NCI-H187 (cell line): ENCODE measurements around the gene IRX4.
"Not testable (repeated sequence)": the region's sequence is repeated elsewhere in the genome, so short reads cannot be mapped to it uniquely, and the experiment has no call there.

Experiments used
- DNase-seq, 2 experiments: peaks; one replicate each; lab custom pipeline; 2025; lab: John Stamatoyannopoulos, UW

Gene IRX4

GRCh38 chr5:1877103-1878049, 5.3 kb downstream of the IRX4 start:
- DNase-seq, result no peak

DNA sequence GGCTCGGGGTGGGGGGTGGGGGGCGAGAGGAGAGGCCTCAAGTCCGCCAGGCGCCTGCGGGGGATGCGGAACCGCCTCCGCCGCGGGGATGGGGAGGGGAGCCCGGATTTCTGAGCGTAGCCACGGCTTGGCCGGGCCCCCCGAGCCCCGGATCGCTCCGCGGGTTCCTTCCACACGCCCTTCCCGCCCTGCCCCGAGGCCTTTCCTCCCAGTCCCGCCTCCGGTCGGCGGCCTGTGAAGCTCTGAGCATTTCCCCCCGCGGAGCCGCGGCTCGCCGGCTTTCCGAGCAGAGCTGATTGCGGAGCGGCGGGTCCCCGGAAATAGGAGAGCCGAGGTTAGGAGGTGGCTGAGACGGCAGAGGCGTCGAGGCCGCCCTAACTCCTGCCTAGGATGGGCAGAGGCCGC, 6.1 kb downstream of the IRX4 start:
- no peak for DNase-seq

DNA sequence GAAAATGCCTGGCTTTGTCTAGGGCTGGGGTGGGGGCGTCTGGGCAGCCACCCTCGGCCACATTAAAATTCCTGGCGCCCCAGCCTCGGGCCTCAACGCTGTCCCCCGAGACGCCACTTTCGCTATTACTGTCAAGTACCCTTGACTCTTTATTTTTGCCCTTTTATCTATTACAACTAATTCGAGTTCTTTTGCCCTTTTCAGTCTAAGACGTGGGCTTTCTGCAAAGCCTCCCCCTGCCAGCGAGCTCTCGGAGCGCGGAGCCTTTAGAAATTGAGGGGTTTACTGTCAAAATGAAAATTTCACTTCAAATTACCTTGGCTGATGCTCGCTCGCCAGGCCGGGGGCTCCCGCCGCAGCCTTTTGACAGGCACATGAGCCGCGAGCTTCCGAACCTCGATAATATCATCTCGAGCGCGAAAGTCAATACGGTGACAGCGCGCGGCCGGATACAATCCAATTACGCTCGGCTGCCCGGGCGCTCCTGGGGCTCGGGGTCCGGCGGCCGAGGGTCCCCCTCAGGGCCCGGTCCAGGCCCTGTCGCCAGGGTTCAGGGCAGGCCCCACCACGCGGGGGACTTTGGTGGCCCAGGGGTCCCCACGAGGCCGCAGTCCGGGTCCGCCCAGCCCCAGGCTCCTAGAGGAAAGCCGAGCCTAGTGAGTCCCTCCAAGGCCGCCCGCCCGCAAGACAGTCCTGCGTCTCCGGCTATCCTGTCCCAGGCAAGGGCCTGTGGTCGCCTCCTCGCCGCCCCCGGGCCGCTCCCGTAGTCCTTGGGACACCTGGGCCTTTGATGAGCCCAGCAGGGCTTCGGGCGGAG, 6.7 kb downstream of the IRX4 start:
- no peak for DNase-seq

GRCh38 chr5:1875281-1875842, 7.4 kb downstream of the IRX4 start:
- DNase-seq, result no peak

GRCh38 chr5:1874771-1875220, 7.9 kb downstream of the IRX4 start:
- DNase-seq, result peak; percentile 68

- DNase-seq, result peak; percentile 68 to 69
These were observed 8.4 kb downstream of the IRX4 start for GRCh38 chr5:1874348-1874747.

DNA sequence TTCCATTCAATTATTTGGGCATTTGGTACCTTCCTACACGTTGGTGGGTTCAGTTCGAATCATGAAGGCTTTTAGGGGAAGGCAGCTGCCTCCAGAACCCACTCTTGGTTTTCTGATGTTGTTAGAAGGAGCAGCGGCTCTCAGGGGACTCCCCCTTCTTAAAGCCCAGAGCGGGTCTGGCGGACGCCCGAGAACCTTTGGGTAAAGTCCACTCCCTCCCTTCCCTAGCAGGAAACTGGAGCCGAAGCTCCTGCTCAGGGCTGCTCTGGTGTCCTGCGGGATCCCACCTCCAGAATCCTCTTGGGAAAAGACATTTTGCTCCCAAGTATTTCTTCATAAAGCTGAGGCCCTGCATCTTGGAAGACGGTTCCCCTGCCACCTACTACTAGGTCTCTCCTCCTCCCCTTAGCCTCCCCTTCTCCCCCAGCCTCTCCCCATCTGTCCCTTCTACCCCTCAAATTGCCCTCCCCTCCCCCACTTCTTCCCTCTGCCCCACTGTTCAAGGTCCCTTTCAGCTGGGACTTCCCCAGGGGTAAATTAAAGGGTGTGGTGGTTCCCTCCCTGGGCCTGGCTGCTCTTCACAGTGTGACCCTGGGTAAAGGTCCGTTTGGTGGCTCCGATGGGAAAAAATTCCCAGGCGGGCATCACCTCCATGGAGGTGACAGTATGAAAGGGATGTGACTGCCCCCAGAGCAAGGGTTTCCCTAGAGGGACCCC, 9.3 kb downstream of the IRX4 start:
- DNase-seq, result no peak

GRCh38 chr5:1871441-1871840, 11.3 kb downstream of the IRX4 start:
- no peak for DNase-seq

DNA sequence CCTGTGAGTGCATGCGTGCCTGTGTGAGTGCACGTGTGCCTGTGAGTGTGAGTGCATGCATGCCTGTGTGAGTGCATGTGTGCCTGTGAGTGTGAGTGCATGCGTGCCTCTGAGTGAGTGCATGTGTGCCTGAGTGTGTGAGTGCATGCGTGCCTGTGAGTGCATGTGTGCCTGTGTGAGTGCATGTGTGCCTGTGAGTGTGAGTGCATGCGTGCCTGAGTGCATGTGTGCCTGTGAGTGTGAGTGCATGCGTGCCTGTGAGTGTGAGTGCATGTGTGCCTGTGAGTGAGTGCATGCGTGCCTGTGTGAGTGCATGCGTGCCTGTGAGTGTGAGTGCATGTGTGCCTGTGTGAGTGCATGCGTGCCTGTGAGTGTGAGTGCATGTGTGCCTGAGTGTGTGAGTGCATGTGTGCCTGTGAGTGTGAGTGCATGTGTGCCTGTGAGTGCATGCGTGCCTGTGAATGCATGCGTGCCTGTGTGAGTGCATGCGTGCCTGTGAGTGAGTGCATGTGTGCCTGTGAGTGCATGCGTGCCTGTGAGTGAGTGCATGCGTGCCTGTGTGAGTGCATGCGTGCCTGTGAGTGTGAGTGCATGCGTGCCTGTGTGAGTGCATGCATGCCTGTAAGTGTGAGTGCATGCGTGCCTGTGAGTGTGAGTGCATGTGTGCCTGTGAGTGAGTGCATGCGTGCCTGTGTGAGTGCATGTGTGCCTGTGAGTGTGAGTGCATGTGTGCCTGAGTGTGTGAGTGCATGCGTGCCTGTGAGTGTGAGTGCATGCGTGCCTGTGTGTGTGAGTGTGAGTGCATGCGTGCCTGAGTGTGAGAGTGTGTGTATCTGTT, 12.1 kb downstream of the IRX4 start:
- DNase-seq, result not testable (repeated sequence)

DNA sequence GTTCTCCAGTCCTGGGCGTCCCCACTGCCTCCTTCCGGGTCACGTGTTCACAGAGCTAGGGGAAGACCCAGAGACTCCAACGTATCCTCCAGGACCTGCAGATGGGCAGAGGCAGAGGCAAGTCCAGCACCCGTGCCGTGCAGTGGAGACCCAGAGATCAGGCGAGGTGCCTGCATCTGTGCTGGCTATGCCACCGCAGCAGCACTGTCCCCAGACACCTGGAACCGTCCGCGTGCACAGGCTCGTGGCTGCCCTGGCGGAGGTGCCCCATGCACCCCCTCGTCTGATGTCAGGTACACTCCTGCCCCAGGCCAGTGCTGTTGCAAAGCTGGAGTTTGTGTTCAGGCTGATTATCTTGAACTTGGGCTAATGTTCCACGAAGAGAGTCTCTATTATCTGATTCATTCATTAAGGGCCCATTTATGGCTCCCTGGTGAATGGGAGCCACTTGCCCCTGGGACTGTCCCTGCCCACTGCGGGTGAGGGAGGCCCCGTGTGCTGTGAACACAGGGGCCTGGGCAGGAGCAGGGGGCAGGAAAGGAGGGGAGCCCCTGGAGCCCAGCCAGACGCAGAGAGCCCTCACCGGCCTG, 13.7 kb downstream of the IRX4 start:
- no peak for DNase-seq

GRCh38 chr5:1867815-1868143, 14.9 kb downstream of the IRX4 start:
- no peak for DNase-seq

GRCh38 chr5:1867114-1867814, 15.5 kb downstream of the IRX4 start:
- peak in 1 of 2 experiments; percentile 51 for DNase-seq

DNA sequence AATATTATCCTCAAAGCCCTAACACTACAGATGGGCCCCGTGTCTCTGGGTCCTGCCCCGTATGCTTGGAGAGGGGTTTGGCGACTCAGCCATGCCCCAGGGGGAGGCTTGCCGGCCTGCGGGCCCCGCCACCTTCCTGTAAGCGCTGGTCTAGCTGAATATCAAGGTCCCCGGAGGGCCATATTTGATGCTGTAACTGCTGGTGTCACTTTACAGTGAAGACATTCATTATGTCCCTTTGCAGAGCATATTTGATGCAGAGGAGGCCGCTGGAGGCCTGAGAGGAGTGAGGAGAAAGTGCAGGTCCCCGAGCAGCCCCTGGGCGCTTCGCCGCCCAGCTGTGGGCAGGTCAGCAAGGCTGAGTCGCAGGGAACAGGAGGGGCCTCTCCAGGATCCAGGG, 16.8 kb downstream of the IRX4 start:
- DNase-seq, result no peak

DNA sequence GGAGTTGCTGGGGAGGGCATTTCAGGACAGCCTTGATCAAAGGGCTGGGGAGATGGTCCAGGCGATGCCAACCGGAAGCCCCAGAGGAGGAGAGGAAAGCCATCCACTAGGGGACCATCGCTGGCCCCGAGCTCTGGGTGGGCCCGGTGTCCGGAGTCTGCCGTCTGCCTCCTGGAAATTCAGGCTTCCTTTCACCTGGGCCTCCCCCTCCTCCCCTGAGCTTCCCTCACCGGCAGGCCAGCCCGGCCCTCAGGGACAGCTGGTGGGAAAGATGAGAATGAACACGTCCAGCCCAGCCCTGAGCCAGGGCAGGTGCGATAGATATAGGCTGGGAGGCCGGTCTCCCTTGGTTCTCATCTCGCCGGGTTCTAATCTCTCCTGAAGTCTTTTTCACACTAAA, 17.2 kb downstream of the IRX4 start:
- DNase-seq, result no peak

DNA sequence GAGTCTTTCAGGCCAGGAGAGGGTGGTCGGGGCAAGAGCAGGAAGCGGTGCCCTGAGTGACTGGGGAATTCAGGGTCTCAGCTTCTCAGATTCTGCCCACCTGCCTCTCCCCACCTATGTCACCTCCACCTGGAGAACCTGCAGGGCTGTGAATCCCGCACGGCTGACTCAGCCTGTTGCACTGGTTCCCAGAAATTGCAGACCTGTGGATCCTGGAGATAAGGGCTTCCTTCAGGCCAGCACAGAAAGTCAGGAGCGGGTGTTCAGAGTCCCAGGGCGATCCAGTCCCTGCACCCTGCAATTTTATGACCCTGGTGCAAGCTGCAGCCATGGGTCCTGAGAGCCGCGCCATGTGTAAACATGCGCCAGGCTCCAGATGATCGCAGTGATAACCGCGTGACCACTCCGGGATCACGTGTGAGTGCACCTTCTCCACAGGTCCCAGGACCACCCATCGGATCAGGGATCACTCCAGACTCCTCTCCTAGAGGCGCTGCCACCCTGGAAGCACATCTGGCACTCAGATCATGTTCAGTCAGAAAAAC, 17.8 kb downstream of the IRX4 start:
- DNase-seq, result no peak

DNA sequence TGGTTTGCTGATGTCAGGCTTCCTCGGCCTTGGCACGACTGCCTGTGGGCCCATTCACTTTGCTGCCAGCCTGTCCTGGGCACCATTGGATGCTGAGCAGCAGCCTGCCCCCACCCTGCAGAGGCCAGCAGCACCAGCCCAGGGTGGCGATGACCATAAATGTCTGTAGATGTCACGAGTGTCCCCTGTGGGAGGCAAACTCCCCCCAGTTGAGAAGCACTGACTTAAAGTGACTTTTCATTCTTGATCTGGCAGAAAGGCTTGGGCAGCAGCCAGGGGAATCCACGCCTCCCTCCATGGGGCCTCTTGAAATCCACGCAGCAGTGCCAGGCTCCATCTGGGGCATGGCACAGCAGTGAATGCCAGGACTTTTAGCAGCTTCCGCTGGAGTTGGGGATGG, 21.8 kb downstream of the IRX4 start:
- DNase-seq, result no peak

- DNase-seq, result no peak
These were observed 22.6 kb downstream of the IRX4 start for GRCh38 chr5:1860021-1860610.

GRCh38 chr5:1859099-1859498, 23.6 kb downstream of the IRX4 start:
- DNase-seq, result no peak

DNA sequence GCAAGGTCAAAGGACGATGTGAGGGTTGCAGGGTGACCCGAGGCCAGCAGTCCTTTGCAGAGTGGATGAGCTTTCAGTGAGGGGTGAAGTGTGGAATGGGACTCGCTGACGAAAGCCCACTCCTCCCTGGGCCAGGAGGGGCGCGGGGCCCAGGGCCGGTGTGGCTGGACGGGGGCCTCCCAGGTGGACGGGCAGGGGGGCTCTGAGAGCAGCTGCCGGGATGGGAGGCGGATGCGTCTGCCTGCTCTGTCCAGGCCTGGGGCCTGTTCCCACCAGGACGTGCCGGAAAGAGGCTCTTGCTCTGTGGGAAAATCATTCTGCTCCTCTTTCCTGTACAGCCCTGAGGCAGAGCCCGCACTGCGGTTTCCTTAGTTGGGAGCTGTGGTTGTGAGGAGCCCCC, 24.3 kb downstream of the IRX4 start:
- DNase-seq, result no peak

GRCh38 chr5:1857256-1857600, 25.5 kb downstream of the IRX4 start:
- DNase-seq, result no peak
